UCSD-AML1 (cell line): ENCODE measurements around the gene NR1D2.
"Not testable (repeated sequence)": the region's sequence is repeated elsewhere in the genome, so short reads cannot be mapped to it uniquely, and the experiment has no call there.

Source experiments
- DNase-seq: peaks from one replicate; lab custom pipeline; 2025; ENCODE audit not compliant: unreplicated experiment; lab: John Stamatoyannopoulos, UW

Gene NR1D2

DNA sequence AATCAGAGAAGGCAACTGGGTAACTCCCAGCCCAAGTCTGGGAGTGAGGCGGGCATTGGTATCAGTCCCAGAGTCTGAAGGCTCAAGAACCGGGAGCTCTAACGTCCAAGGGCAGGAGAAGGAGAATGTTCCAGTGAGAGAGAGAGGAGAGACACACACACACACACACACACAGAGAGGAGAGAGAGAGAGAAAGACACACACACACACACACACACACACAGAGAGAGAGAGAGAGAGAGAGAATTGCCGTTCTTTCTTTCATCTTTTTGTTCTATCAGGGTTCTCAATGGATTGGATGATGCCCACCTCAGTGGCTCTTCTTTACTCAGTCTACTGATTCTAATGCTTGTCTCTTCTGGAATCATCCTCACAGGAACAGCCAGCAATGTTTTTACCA is 57.0 kb downstream of the NR1D2 start:
- DNase-seq = no peak

DNA sequence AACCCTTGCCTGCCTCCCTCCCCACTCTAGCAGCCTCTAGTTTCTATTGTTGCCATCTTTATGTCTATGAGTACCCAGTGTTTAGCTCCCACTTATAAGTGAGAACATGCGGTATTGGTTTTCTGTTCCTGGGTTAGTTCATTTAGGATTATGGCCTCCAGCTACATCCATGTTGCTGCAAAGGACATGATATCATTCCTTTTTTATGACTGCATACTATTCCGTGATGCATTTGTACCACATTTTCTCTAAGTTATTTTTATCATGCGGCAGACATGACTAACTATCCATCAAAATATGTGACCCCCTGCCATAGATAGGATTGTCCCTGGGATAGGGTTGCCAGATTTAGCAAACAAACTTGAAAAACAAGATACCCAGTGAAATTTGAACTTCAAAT is 58.4 kb downstream of the NR1D2 start:
- no peak for DNase-seq

DNA sequence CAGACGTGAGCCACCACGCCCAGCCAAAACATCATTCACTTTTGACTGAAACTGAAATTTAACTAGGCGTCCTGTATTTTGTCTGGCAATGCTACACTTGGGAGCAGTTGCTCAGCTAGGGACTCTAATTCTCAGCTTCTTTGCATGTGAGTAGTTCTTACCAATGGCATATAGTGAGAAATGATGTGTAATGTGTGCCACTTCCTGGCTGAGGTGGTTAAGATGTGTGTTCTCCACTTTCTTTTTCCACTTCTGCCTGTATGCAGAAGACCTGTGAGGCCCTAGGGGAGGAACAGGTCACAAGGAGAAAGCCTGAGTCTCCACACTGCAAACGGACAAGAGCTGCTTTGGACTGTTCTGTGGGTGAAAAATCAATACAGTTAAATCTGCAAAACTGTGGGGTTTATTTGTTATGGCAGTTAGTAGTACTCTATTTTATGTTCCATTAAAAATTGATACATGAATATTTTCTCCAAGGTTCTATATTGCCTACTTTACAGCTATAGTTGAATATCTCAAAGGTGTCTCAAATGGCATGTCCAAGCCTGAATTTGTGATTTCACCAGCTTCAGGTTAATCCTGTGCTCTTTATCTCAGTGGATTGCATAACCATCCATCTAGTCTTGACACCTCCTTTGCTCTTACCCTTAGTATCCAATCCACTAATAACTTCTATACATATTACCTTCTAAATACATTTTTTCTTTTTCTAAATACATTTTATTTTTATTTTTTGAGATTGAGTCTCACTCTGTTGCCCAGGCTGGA is 59.3 kb downstream of the NR1D2 start:
- no peak for DNase-seq

DNA sequence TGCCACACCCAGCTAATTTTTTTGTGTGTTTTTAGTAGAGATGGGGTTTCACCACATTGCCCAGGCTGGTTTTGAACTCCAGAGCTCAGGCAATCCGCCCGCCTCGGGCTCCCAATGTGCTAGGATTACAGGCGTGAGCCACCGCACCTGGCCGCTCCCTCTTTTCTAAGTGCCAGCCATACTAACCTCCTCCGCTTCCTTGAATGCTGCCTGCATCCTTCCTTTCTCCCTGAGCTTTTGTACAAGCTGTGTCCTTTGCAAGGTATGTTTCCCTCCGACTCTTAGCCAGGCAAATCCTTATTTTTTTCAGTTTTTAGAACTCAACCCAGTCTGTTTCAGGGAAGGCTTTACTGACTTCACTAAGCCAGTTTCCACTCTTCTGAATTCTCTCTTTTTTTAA is 60.6 kb downstream of the NR1D2 start:
- no peak for DNase-seq

DNA sequence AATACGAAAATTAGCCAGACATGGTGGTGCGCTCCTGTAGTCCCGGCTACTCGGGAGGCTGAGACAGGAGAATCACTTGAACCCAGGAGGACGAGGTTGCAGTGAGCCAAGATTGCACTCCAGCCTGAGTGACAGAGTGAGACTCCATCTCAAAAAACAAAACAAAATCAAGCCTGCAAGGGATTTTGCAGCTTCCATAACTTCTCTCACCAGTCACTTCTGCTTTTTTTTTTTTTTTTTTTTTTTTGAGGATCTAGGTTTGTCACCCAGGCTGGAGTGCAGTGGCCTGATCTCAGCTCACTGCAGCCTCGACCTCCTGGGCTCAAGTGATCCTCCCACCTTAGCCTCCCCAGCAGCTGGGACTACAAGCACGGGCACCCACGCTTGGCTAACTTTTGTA is 65.7 kb downstream of the NR1D2 start:
- DNase-seq = not testable (repeated sequence)

DNA sequence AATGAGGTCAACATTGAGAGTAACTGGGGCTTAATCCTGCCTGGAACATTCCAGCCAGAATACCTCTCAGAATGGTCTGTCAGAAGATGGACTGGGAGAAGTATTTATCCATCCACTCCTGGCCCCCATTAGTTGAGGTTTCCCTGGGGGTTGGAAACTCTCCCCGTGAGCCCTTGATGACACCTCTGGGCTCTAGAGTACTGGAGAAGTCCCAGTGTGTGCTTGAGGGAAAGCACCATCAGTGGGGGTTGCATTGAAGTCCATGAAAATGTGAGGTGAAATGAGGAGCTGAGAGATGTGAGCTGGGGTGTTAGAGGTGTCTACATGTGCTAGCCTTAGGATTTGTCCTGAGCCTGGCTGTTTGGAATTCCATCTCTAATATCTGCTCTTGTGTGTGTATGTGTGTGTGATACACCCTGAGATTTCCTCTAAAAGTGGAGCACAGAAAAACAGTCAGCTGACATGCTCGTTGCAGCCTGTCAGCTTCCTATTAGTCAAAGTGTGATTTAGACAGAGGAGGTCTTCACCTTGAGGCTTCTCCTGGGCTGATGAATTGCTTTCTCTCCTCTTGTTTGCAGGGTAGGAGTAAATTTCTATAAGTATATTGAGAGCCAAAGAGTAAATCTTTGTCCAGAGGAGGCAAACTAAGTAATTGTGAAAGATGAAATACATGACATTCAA is 67.6 kb downstream of the NR1D2 start:
- DNase-seq = no peak

DNA sequence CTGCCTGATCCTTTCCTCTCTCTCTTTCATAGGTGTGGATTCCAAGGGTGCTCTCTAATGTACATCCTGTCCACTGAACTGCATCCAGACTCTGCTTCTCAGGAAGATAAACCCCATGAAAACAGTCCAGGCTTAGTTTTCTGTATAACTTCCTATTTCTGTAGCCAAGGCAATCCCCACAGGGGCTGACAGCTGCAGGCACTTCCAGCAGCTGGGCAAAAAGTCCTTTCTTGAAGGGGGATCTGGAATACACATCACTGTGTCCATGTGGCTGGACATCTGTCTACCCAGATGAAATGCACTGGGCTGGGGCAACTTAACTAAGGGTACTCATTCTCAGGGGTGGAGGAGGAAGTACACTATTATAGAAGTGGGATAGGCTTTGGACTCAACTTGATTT is 72.2 kb downstream of the NR1D2 start:
- DNase-seq = no peak

DNA sequence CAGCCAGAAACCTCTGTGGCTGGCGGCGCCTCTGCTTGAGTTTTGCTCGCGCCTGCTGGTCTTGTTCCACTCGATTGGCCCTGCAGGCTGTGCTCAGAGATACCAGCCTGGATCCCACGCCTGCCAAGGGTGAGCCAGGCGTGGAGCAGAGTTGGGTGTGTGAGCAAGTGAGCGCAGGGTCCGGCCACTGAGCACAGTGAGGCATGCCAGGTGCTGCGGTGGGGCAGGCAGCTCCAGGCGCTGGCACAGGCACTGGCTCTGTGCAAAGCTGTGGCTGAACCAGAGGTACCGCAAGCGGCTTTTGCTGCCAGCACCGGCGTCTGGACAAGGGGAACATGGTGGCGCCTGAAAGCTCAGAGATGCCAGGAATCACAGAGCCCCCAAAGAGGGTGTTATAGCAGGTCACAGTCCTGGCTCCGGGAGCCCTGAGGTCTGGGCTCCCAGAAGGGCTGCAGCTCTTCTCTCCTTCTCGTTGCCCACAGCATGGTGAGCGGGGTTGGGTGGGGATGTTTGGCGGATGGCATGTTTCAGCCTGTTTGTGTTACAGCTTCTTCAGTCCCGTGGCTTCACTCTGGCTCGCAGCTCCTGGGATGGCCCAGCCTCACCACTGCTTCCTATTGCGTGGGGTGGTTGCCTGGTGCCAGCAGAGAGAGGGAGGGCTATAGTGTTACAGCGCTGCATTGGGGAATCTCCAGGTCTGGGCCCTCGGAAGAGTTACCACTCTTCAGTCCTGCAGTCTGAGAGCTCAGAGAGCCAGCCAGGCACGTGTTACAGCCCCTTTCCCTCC is 73.9 kb downstream of the NR1D2 start:
- DNase-seq = no peak

DNA sequence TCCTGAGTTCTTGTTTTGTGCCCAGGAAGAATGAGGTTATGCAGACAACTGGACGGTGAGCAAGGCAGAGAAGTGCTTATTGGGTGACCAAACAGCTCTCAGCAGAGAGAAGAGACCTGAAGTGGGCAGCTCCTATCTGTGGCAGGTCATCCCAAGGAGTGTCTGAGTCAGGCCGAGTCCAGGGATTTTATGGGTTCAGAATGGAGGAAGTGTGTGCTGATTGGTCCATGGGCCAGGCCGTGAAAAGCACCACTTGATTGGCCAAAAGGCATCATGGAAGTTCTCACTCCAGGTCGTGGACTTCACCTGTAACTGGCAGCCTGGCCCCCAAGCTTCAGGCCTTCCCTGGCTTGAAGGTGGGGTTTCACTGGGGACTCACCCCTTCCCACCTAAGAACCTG is 74.5 kb downstream of the NR1D2 start:
- DNase-seq = no peak

DNA sequence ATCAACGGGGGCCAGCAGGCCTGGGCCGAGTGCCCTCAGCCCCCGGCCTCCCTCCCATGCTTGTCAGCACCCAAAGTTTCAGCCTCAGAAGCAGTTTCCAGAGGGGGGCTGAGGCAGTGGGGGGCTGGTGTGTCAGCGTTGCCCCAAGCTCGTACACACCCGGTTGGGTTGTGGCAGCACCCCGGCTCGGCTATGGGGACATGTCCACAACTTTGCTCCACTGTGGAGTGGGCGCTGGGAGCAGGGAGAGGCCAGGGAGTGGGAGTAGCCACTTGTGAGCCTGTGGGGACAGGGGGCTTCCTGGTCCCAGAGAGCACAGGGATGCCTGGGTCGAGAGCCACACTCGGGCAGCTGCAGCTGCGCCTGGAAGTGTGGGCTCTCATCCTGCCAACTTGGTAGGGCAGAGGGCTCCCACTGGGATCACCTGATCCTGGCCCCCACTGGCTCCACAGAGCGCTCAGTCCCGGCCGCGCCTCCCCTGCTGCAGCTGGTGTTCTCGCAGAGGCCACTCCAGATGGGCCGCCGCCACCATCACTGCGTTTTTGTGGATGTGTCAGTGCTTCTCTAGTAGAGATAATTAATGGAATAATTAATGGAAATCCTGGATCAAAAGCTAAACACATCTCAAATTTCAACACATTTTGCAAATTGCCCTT is 75.1 kb downstream of the NR1D2 start:
- DNase-seq = no peak

DNA sequence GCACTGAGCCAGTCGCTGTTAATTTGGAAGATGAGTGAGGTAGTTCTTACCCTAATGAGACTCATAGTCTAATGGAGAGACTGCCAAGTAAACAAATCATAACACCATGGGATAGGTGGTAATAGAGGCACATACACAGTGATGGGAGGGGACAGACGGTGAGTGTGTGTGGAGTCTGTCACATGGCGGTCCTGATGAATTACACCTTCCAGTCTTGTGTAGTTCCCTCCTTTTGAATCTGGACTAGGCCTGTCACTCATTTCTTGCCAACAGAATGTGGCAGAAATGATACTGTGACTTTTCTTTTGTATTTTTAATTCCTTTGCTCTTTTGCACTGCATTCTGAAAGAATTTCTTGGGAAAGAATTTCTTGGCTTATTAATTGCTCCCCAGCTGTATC is 78.1 kb downstream of the NR1D2 start:
- DNase-seq = no peak

DNA sequence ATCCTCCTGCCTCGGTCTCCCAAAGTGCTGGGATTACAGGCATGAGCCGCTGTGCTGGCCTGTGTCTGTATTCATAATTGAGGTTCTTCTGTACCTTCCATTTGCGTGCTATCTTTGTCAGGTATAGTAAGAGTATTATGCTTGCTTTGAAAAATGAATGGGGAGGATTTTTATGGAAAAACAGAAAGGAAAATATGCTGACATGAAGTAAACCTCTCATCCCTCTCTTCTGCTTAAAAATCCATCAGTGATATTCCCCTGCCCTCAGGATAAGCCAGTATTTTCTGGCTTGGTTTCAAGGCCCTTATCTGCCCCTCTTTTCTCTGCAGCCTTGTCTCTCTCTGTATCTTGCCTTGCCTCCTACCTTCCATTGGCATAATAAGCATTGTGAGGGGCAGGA is 80.7 kb downstream of the NR1D2 start:
- DNase-seq = no peak

DNA sequence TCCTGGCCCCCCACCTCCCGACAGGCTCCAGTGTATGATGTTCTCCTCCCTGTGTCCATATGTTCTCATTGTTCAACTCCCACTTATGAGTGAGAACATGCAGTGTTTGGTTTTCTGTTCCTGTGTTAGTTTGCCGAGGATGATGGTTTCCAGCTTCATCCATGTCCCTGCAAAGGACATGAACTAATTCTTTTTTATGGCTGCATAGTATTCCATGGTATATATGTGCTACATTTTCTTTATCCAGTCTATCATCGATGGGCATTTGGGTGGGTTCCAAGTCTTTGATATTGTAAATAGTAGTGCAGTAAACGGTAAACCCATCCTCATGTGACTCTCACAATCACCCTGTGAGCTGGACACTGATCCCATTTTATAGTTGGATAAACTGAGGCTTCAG is 81.6 kb downstream of the NR1D2 start:
- DNase-seq = not testable (repeated sequence)

DNA sequence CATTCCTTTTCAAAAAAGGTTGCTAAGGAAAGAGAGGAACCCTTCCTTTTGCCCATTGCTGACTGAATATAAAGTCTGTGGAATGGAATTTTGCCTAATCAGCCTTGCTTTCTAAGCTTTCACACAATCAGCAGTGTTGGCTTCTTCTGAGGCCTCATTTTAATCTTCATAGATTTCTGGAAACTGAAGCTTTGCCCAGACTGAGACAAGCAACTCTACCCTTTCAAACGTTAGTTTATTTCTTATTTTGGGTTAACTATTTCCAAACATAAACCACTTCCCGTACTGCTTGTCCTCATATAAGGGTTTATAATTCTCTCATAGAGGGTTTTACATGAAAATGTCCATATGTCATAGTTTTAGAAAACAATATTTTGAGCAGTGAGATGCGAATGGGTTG is 82.9 kb downstream of the NR1D2 start:
- DNase-seq = no peak
